Measurements from ENCODE around the gene MMP20.

Gene MMP20

GRCh38 chr11:102604011-102604410 lies 21.1 kb downstream of the MMP20 start:
- no peak for TF ChIP-seq CTCF (IDR thresholded peaks at IDR 0.05; ENCODE audit: extremely low read depth, missing control alignments)

DNA sequence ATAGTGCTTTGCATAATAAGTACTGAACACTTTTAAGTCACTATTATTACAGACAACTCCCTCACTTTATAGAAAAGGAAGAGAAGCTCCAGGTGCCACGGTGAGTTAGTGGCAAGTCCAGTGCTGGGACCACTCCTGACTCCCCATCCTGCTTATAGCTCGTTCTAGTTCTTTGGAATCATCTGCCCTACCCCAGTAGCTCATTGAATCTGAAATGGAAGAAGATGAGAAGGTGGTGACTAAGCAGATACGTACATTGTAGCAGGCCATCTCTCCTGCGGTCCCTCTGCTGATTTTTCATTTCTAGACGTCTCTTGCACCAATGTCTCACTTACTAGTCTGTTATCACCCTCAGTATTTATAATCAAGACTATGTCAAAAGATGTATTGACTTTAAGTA lies 21.6 kb downstream of the MMP20 start:
- TF ChIP-seq CTCF (IDR thresholded peaks at IDR 0.05; ENCODE audit: extremely low read depth, missing control alignments), result no peak

More at GRCh38 chr11:102604011-102604410, 21.1 kb downstream of the MMP20 start:
- no peak for DNase-seq (ENCODE audit: low spot score)

GRCh38 chr11:102603091-102603490 lies 22.0 kb downstream of the MMP20 start:
- no peak for TF ChIP-seq CTCF (IDR thresholded peaks at IDR 0.05; ENCODE audit: extremely low read depth, missing control alignments)
- no peak for DNase-seq (ENCODE audit: low spot score)

More for the DNA sequence above, 21.6 kb downstream of the MMP20 start:
- no peak for DNase-seq (ENCODE audit: low spot score)

GRCh38 chr11:102600666-102601065 lies 24.5 kb downstream of the MMP20 start:
- no peak for TF ChIP-seq CTCF (IDR thresholded peaks at IDR 0.05; ENCODE audit: extremely low read depth, missing control alignments)
- no peak for DNase-seq (ENCODE audit: low spot score)

- peak; percentile 36 for DNase-seq (ENCODE audit: low spot score)
- no peak for TF ChIP-seq CTCF (IDR thresholded peaks at IDR 0.05; ENCODE audit: extremely low read depth, missing control alignments)
Observed at GRCh38 chr11:102599642-102600261, 25.4 kb downstream of the MMP20 start.

- no peak for TF ChIP-seq CTCF (IDR thresholded peaks at IDR 0.05; ENCODE audit: extremely low read depth, missing control alignments)
- no peak for DNase-seq (ENCODE audit: low spot score)
Observed at GRCh38 chr11:102598272-102598671, 26.9 kb downstream of the MMP20 start.

DNA sequence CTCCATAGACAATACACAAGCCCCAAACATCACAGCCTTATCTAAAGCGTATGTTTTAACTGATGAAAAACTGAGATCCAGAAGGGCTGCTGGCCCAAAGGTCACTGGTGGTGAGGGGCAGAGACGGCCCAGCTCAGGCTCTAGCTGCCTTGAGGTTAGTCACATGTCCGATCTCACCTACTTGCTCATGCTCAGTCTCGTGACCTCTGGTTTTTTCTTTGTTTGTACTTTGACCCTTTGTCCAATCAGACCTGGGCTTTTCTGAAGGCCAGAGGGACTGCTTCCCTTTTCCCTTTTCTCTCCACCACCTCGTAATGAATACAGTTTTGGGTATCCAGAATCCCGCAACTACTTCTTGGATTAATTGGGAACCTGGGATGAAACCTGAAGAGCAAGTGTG lies 28.6 kb downstream of the MMP20 start:
- no peak for TF ChIP-seq CTCF (IDR thresholded peaks at IDR 0.05; ENCODE audit: extremely low read depth, missing control alignments)
- DNase-seq (ENCODE audit: low spot score), result no peak

Measured in GM20000 (cell line).